ENCODE data around the gene KATNAL1. TPM values are rescaled to one million over a fixed set of nuclear protein-coding genes. Genes with fewer than 3 reads are reported as not detected.

The KATNAL1 gene
- total RNA-seq, 1 experiment from 2014 or later, result 11.2 TPM

- Mint-ChIP-seq H3K4me3 (no peak overlapping the region), H3K9me3 (no peaks in the 10 kb centered on the region), H3K27me3 (ENCODE audit: low read depth) (no peaks in the 10 kb centered on the region), H3K27ac (no peak overlapping the region), H3K4me1 (peaks cover 21% of the 10 kb centered on the region in 2 experiments), H3K36me3 (ENCODE audit: insufficient read depth in 1 of 3, low read depth in 3 of 3) (no peaks in the 10 kb centered on the region)
- H2BK5ac ChIP-seq (ENCODE audit: insufficient read length, low read length), result no peak overlapping the region
- no peak overlapping the region for H3K23ac ChIP-seq (ENCODE audit: insufficient read length, low read depth, low read length)
- H3K9ac ChIP-seq (ENCODE audit: extremely low read depth, insufficient read length, low read length), result no peak overlapping the region
- no peaks in the 10 kb centered on the region for H3K27me3 ChIP-seq (ENCODE audit: insufficient read depth, low read length)
- H4K91ac ChIP-seq (ENCODE audit: insufficient read length, low read depth, low read length), result no peak overlapping the region
- no peaks in the 10 kb centered on the region for H3K23me2 ChIP-seq (ENCODE audit: insufficient read length, low read depth, low read length, poor library complexity, severe bottlenecking)
- no peak overlapping the region for H2AK5ac ChIP-seq (ENCODE audit: insufficient read length, low read length)
- no peak overlapping the region for H3K4ac ChIP-seq (ENCODE audit: low read depth, low read length)
- no peak overlapping the region for H2BK20ac ChIP-seq (ENCODE audit: low read depth, low read length, poor library complexity, severe bottlenecking)
- no peaks in the 10 kb centered on the region for H3K4me1 ChIP-seq (ENCODE audit: insufficient read depth, low read length)
- no peak overlapping the region for H3T11ph ChIP-seq (ENCODE audit: low read length)
- no peaks in the 10 kb centered on the region for H3K9me3 ChIP-seq (ENCODE audit: control insufficient read depth, low read depth, low read length)
- H2BK120ac ChIP-seq (ENCODE audit: low read depth, low read length, poor library complexity, severe bottlenecking), result no peak overlapping the region
- no peak overlapping the region for H4K5ac ChIP-seq (ENCODE audit: insufficient read length, low read depth, low read length)
- no peak overlapping the region for H3K18ac ChIP-seq (ENCODE audit: insufficient read length, low read depth, low read length)
- H2BK12ac ChIP-seq (ENCODE audit: insufficient read length, low read depth, low read length), result no peak overlapping the region
- no peak overlapping the region for H3K27ac ChIP-seq (ENCODE audit: insufficient read length, low read depth, low read length)
- no peaks in the 10 kb centered on the region for H4K20me1 ChIP-seq (ENCODE audit: control insufficient read depth, insufficient read depth, insufficient read length)
- H3K79me2 ChIP-seq (ENCODE audit: insufficient read depth, low read length), result no peaks in the 10 kb centered on the region
- H4K8ac ChIP-seq (replicated peaks; ENCODE audit: insufficient read length, low read depth, low read length), result no peak overlapping the region
- no peak overlapping the region for H2BK15ac ChIP-seq (ENCODE audit: low read depth, low read length)
- no peak overlapping the region for H2AFZ ChIP-seq (ENCODE audit: low read length)
- no peaks in the 10 kb centered on the region for H3K79me1 ChIP-seq (ENCODE audit: insufficient read depth, low read depth, low read length, poor library complexity, severe bottlenecking)
- no CpG with 5 or more reads among the region's 9 CpGs for WGBS (ENCODE audit: extremely low coverage, insufficient read length, low lambda C conversion rate)
- H3K56ac ChIP-seq (ENCODE audit: insufficient read length, low read depth, low read length), result no peak overlapping the region
- DNase-seq, result no peak
- no peak for TF ChIP-seq CTCF (conservative IDR thresholded peaks at IDR 0.05)
- no peak overlapping the region for H3K14ac ChIP-seq (ENCODE audit: insufficient read depth, low read length)
- H3K4me2 ChIP-seq (ENCODE audit: insufficient read depth, insufficient read length, low read length), result no peak overlapping the region
Observed at GRCh38 chr13:30170569-30170968, 136.8 kb downstream of the KATNAL1 start.
